SK-N-SH treated with all-trans-retinoic acid at 6 μM for 48 hours (cell line): ENCODE measurements around the gene PELI3.

Experiments
- CREB5 ChIP-seq: fragments of 250-450 bp; sonication (Bioruptor Pico); IDR thresholded peaks from 2 replicates; pipeline ENCODE4 v1.5.1; 2020; ENCODE audit warnings: low read depth, mild to moderate bottlenecking, moderate library complexity
- CSDC2 ChIP-seq: fragments of 250-450 bp; sonication (Bioruptor Pico); IDR thresholded peaks from 2 replicates; pipeline ENCODE4 v1.5.0; 2020; ENCODE audit warnings: mild to moderate bottlenecking, moderate library complexity
- ESRRG ChIP-seq: fragments of 250-450 bp; sonication (Bioruptor Pico); IDR thresholded peaks from 2 replicates; pipeline ENCODE4 v1.6.1; 2021; ENCODE audit warnings: mild to moderate bottlenecking
- PATZ1 ChIP-seq: fragments of 250-450 bp; sonication (Bioruptor Pico); IDR thresholded peaks from 2 replicates; pipeline ENCODE4 v1.8.0; 2020; ENCODE audit warnings: mild to moderate bottlenecking, moderate library complexity, borderline replicate concordance
- POU6F1 ChIP-seq: fragments of 250-450 bp; sonication (Bioruptor Pico); IDR thresholded peaks from 2 replicates; pipeline ENCODE4 v1.8.0; 2021; ENCODE audit warnings: low read depth, mild to moderate bottlenecking, moderate library complexity, borderline replicate concordance
- PPARA ChIP-seq: fragments of 250-450 bp; sonication (Bioruptor Pico); IDR thresholded peaks from 2 replicates; pipeline ENCODE4 v1.5.0; 2020; ENCODE audit warnings: mild to moderate bottlenecking, borderline replicate concordance
- TOX ChIP-seq: fragments of 250-450 bp; sonication (Bioruptor Pico); IDR thresholded peaks from 2 replicates; pipeline ENCODE4 v1.8.0; 2021; ENCODE audit warnings: mild to moderate bottlenecking, moderate library complexity, borderline replicate concordance
- TSHZ2 ChIP-seq: fragments of 250-450 bp; sonication (Bioruptor Pico); IDR thresholded peaks from 2 replicates; pipeline ENCODE4 v1.5.0; 2020; ENCODE audit warnings: mild to moderate bottlenecking, moderate library complexity
- ZC3H10 ChIP-seq: fragments of 250-450 bp; sonication (Bioruptor Pico); IDR thresholded peaks from 2 replicates; pipeline ENCODE4 v1.5.1; 2021; ENCODE audit warnings: mild to moderate bottlenecking, moderate library complexity
- ZFP3 ChIP-seq: fragments of 250-450 bp; sonication (Bioruptor Pico); IDR thresholded peaks from 2 replicates; pipeline ENCODE4 v1.5.0; 2020; ENCODE audit warnings: mild to moderate bottlenecking, moderate library complexity
- ZFP30 ChIP-seq: fragments of 450-650 bp; formaldehyde crosslinking; IDR thresholded peaks from 2 replicates; pipeline ENCODE4 v1.5.0; 2022; ENCODE audit warnings: mild to moderate bottlenecking, moderate library complexity

- TF ChIP-seq ZC3H10 (CRISPR knock-in tag) (no peak), POU6F1 (CRISPR knock-in tag) (no peak), ZFP30 (CRISPR knock-in tag) (no peak), ESRRG (CRISPR knock-in tag) (no peak), CSDC2 (no peak), CREB5 (CRISPR knock-in tag) (no peak), TOX (CRISPR knock-in tag) (no peak), ZFP3 (CRISPR knock-in tag) (no peak), PPARA (CRISPR knock-in tag) (no peak), TSHZ2 (no peak), PATZ1 (CRISPR knock-in tag) (no peak)
These were observed 27.9 kb upstream of the PELI3 start, which contains the start of gene MRPL11 for GRCh38 chr11:66438504-66439466.
